HG03196 (cell line): ENCODE data around the gene GP1BA.

Experiments used
- ATAC-seq: cut with Tn5 transposase; IDR thresholded peaks from one replicate; pipeline ENCODE4 v1.9.1; 2021; ENCODE audit not compliant: unreplicated experiment

GP1BA gene

GRCh38 chr17:4971826-4972225 lies 39.7 kb downstream of the GP1BA start:
- ATAC-seq, result no peak

- no peak for ATAC-seq
Observed at GRCh38 chr17:4972322-4972721, 40.2 kb downstream of the GP1BA start.

- no peak for ATAC-seq
Observed at GRCh38 chr17:4972752-4973151, 40.7 kb downstream of the GP1BA start.

GRCh38 chr17:4973256-4974114 lies 41.4 kb downstream of the GP1BA start:
- ATAC-seq, result no peak

- no peak for ATAC-seq
Observed at GRCh38 chr17:4974115-4974670, 42.1 kb downstream of the GP1BA start.

- ATAC-seq, result no peak
Observed at GRCh38 chr17:4978726-4979125, 46.6 kb downstream of the GP1BA start.

GRCh38 chr17:4980644-4981216 lies 48.7 kb downstream of the GP1BA start:
- ATAC-seq, result no peak

- no peak for ATAC-seq
Observed at GRCh38 chr17:4982305-4982704, 50.2 kb downstream of the GP1BA start.
